Activated naive CD4-positive, alpha-beta T cell treated with anti-CD3 and anti-CD28 coated beads for 36 hours (primary cell): ENCODE results near the gene FCHSD2. TPM values are rescaled to one million over a fixed set of nuclear protein-coding genes. Genes with fewer than 3 reads are reported as not detected.
A peak's percentile ranks its signal among the peaks of the same experiment; 100 is the strongest.
"Not testable (repeated sequence)": the region's sequence is repeated elsewhere in the genome, so short reads cannot be mapped to it uniquely, and the experiment has no call there.

Experiments used
- CTCF ChIA-PET: fragments of 350-600 bp; sonication (Branson Sonifier 250); formaldehyde crosslinking; loops from one replicate; lab custom pipeline; 2021; ENCODE audit warnings: antibody characterized with exemption; lab: Charles Lee
- DNase-seq: peaks from one replicate; pipeline ENCODE4 v3.0.0-alpha.2; 2020
- H3K27ac Mint-ChIP-seq: one replicate; pipeline ENCODE4 v1.8.0; 2021; ENCODE audit warnings: mild to moderate bottlenecking, mixed read lengths
- H3K27me3 Mint-ChIP-seq: one replicate; pipeline ENCODE4 v1.8.0; 2021; ENCODE audit warnings: low read depth, mixed read lengths
- H3K36me3 Mint-ChIP-seq: one replicate; pipeline ENCODE4 v1.8.0; 2021; ENCODE audit warnings: low read depth, mixed read lengths
- H3K4me1 Mint-ChIP-seq: one replicate; pipeline ENCODE4 v1.8.0; 2021; ENCODE audit warnings: low read depth, mixed read lengths
- H3K4me3 Mint-ChIP-seq: one replicate; pipeline ENCODE4 v1.8.0; 2021; ENCODE audit warnings: mild to moderate bottlenecking, moderate library complexity, mixed read lengths
- H3K9me3 Mint-ChIP-seq: one replicate; pipeline ENCODE4 v1.8.0; 2021; ENCODE audit warnings: mixed read lengths
- intact Hi-C: fragments of 100-400 bp; cut with micrococcal nuclease; formaldehyde crosslinking; loops from one replicate; pipeline ENCODE4 v1.15.1; 2023
- total RNA-seq, 2 experiments: library from RNA; stranded (reverse); gene quantifications; one replicate each; pipeline ENCODE4 v1.2.3, GENCODE V29; 2021

The FCHSD2 gene
- total RNA-seq, 2 experiments from 2014 or later: 31.1 to 36.8 TPM

DNA sequence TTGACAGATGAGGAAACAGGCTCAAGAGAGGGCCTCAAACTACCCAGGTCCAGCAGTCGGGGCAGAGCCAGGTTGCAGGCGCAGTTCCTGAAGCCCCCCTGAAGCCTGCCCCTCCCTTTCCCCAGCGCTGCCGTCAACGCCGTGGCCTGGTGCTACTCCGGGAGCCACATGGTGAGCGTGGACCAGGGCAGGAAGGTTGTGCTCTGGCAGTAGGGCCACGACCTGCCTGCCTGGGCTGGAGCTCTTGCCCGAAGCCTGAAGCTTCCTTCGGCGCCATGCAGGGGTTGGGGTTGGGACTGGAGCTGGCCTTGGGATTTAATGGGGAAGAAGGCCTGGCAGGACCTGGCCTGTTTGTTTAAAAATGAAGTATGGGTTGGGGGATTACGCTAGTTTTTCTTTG is 312.9 kb downstream of the FCHSD2 start:
- Mint-ChIP-seq H3K36me3 (peaks cover 23% of the 10 kb centered on the region), H3K4me1 (peaks cover 5% of the 10 kb centered on the region), H3K9me3 (no peaks in the 10 kb centered on the region), H3K27ac (no peak overlapping the region), H3K4me3 (no peak overlapping the region), H3K27me3 (no peaks in the 10 kb centered on the region)
- intact Hi-C loops: no loop called here
- CTCF ChIA-PET: interaction anchor here (0.6 to 5.6 kb wide), 5 partner anchors 16 to 462 kb away, joined by 3 to 61 read pairs (median 4); no protein-coding TSS in a partner anchor
- DNase-seq: no peak

DNA sequence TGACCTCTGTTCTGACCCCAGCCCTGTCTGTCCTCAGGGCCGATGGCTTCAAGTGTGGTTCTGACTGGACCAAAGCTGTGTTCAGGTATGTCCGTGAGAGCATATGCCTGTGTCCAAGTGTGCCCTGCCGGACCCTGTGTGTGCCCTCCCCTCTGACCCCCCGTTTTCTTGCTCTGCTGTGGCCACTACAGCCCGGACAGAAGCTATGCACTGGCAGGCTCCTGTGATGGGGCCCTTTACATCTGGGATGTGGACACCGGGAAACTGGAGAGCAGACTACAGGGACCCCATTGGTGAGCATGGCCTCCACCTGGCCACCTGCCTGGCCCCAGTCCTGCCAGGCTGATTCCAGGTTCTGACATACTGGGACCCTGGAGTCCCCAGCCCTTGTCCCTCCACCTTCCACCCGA is 313.4 kb downstream of the FCHSD2 start:
- Mint-ChIP-seq H3K27me3 (no peaks in the 10 kb centered on the region), H3K4me1 (peaks cover 5% of the 10 kb centered on the region), H3K27ac (peak overlapping the region; percentile 18), H3K4me3 (no peak overlapping the region), H3K9me3 (no peaks in the 10 kb centered on the region), H3K36me3 (peaks cover 23% of the 10 kb centered on the region)
- CTCF ChIA-PET: interaction anchor here (0.6 to 5.6 kb wide), 3 partner anchors 19 to 349 kb away, joined by 4 to 61 read pairs (median 4); no protein-coding TSS in a partner anchor
- DNase-seq: no peak
- intact Hi-C loops: no loop called here

DNA sequence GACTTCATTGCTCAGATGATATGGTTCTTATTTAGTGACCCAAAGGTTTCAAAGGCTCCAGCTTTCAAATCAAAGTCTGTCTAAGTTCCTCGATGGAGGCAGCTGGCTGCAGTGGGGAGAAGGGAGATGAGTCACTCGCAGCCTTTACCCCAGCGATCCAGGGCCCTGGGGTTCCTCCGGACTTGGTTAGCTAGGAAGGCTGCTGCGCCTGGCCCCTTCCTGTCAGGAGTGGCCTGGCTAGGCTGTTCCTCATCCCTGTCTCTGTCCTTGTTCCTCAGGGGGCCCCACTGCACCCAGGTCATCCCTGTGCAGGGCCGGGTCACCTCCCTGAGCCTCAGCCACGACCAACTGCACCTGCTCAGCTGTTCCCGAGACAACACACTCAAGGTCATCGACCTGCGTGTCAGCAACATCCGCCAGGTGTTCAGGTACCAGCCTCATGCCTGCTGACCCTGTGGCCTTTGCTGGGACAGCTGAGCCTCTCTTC is 314.0 kb downstream of the FCHSD2 start:
- H3K4me3 Mint-ChIP-seq: no peak overlapping the region
- peaks cover 5% of the 10 kb centered on the region for H3K4me1 Mint-ChIP-seq
- intact Hi-C loops: no loop called here
- CTCF ChIA-PET: interaction anchor here (1.3 to 5.6 kb wide), 3 partner anchors 12 to 350 kb away, joined by 4 to 61 read pairs (median 6); no protein-coding TSS in a partner anchor
- no peaks in the 10 kb centered on the region for H3K9me3 Mint-ChIP-seq
- no peaks in the 10 kb centered on the region for H3K27me3 Mint-ChIP-seq
- H3K27ac Mint-ChIP-seq: peak overlapping the region; percentile 36
- no peak for DNase-seq
- peaks cover 24% of the 10 kb centered on the region for H3K36me3 Mint-ChIP-seq

DNA sequence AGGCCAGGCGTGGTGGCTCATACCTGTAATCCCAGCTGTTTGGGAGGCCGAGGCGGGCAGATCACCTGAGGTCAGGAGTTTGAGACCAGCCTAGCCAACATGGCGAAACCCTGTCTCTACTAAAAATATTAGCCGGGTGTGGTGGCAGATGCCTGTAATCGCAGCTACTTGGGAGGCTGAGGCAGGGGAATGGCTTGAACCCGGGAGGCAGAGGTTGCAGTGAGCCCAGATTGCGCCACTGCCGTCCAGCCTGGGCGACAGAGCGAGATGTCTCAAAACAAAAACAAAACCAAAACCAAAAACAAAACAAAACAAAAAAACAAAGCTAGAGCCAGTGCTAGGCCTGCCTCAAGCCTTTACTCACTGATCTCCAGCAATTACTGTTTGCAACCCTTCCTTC is 314.5 kb downstream of the FCHSD2 start:
- Mint-ChIP-seq H3K36me3 (peaks cover 25% of the 10 kb centered on the region), H3K27ac (peak overlapping the region; percentile 36)
- H3K4me1 Mint-ChIP-seq, DNase-seq, H3K4me3 Mint-ChIP-seq, H3K9me3 Mint-ChIP-seq, H3K27me3 Mint-ChIP-seq, intact Hi-C loops: not testable (repeated sequence)
- CTCF ChIA-PET: interaction anchor here (1.3 to 1.4 kb wide), 2 partner anchors 12 to 350 kb away, joined by 4 to 6 read pairs; no protein-coding TSS in a partner anchor

DNA sequence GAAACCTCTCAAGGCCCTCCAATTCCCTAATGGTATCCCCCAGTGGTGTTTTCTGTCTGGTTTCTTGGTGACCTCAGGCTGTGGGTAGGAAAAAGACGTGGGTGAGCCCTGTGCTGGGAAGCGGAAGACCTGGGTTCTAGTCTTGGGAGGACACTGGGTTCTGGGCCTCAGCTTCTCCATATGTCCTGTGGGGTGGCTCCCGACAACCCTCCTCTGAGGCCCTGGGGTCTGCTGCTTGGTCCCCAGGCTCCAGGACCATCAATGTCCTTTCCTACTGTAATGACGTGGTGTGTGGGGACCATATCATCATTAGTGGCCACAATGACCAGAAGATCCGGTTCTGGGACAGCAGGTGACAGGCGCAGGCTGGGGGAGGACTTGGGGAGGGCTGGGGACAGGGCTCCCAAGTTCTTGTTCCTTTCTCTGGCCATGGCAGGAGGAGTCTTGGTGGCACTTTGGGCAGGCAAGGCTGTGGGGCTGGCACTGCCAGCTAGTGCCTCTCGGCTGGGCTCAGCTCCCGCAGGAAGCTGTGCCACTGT is 315.1 kb downstream of the FCHSD2 start:
- peaks cover 7% of the 10 kb centered on the region for H3K4me1 Mint-ChIP-seq
- no peaks in the 10 kb centered on the region for H3K27me3 Mint-ChIP-seq
- H3K36me3 Mint-ChIP-seq: peaks cover 26% of the 10 kb centered on the region
- H3K4me3 Mint-ChIP-seq: no peak overlapping the region
- intact Hi-C loops: no loop called here
- no peak for DNase-seq
- H3K9me3 Mint-ChIP-seq: no peaks in the 10 kb centered on the region
- H3K27ac Mint-ChIP-seq: no peak overlapping the region
- CTCF ChIA-PET: interaction anchor here (1.3 to 1.5 kb wide), 3 partner anchors 11 to 351 kb away, joined by 3 to 6 read pairs (median 4); partner anchors contain the start of gene STARD10

DNA sequence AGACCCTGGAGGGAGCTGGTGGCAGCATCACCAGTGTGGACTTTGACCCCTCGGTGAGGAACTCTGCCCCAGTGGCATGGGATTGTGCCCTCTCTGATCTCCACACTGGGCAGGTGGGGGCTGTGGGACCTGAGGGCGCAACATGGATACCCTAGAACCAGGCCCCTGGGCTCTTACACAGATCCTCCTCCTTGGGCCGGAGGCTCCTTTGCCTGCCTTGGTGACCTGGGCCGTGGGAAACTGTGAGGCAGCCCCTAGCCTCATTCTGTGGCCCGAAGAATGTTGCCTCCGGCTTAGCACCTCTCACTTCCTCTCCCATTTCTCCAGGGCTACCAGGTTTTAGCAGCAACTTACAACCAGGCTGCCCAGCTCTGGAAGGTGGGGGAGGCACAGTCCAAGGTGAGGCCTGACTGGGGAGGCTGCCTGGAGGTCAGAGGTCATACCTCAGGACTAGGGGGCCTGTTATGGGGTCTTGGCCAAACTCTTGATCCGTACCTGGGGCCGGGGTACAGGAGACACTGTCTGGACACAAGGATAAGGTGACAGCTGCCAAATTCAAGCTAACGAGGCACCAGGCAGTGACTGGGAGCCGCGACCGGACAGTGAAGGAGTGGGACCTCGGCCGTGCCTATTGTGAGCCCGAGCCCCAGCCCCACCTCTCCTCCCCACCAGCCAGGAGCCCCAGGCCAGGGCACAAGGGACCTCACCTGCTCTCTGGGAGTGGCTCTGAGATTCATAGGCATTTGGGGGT is 315.8 kb downstream of the FCHSD2 start:
- Mint-ChIP-seq H3K4me3 (no peak overlapping the region), H3K27ac (no peak overlapping the region), H3K36me3 (peaks cover 24% of the 10 kb centered on the region), H3K9me3 (no peaks in the 10 kb centered on the region), H3K4me1 (peaks cover 4% of the 10 kb centered on the region), H3K27me3 (no peaks in the 10 kb centered on the region)
- intact Hi-C loops: no loop called here
- CTCF ChIA-PET: interaction anchor here (1.5 kb wide), 1 partner anchor 33 kb away, joined by 3 read pairs; the partner anchor contains the start of gene STARD10
- DNase-seq: no peak

DNA sequence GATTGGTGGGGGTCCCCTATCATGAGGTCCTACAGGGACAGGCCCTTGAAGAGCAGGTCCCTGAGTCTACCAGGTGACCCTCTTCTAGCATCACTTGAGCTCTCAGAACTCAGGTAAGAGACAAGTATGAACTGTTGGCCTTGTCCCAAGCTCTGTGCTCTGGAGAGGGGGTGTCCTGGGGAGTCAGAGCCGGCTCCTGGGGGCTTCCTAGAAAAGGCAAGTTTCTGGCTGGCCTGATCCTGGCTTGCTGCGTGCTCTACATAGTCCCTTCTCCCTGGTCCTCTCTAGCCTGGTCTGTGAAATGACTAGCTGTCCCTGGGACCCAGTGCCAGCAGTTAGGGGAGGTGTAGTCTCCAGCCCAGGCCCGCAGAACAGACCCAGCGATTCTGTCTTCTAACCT is 316.5 kb downstream of the FCHSD2 start:
- intact Hi-C loops: no loop called here
- Mint-ChIP-seq H3K36me3 (peaks cover 26% of the 10 kb centered on the region), H3K4me3 (no peak overlapping the region), H3K27ac (no peak overlapping the region), H3K4me1 (peaks cover 9% of the 10 kb centered on the region), H3K9me3 (no peaks in the 10 kb centered on the region), H3K27me3 (no peaks in the 10 kb centered on the region)
- no peak for DNase-seq
- CTCF ChIA-PET: interaction anchor here (1.5 kb wide), 1 partner anchor 32 kb away, joined by 3 read pairs; the partner anchor contains the start of gene STARD10

DNA sequence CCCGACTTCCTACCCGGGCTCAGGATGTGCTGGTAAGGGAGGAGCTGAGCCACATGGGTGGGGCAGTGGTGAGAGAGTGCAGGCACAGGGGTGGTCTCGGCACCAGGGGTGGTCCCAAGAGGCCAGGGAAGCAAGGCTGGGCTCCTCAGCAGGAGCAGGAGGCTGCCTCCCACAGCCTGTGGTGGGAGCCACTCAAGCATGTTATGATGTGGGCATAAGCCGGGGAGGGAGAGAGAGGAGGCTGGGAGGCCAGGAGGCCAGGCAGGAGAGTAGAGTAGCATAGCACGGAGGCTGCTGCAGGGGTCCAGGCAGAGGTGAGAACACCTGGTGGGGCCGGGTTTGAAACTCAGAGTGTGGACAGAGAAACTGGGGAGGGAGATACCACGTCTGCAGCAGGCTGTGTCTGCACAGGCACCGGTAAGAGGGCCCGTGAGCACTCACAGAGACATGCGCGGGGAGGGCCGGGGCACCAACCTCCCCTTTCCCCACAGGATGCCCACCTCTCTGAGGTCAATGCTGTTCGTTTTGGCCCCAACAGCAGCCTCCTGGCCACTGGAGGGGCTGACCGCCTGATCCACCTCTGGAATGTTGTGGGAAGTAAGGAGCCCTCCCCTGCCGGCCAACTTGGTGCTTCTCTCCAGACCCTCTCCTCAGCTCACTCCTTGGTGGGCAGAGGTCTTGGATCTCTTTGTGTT is 317.2 kb downstream of the FCHSD2 start:
- Mint-ChIP-seq H3K4me1 (peaks cover 11% of the 10 kb centered on the region), H3K36me3 (peaks cover 31% of the 10 kb centered on the region), H3K27ac (no peak overlapping the region), H3K4me3 (no peak overlapping the region), H3K9me3 (no peaks in the 10 kb centered on the region), H3K27me3 (no peaks in the 10 kb centered on the region)
- CTCF ChIA-PET: no interaction called here
- DNase-seq: no peak
- intact Hi-C loops: no loop called here

DNA sequence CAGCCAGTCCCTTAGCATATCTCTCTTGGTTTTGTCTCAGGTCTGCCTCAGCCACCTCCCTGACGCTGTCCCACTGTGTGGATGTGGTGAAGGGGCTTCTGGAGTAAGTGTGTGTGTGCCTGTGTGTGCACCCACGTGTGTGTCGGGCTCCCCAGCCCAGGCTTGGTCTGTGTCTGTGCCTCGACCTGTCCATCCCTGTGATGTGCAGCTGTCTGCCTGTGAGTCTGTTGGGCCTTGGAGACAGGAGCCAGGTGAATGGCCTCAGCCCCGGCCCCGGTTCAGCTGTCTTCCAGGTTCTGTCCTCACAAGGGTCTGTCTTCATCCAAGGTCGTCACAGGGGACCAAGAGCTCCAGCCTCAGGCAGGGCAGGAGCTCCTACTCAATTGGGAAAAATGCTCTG is 318.1 kb downstream of the FCHSD2 start:
- CTCF ChIA-PET: no interaction called here
- Mint-ChIP-seq H3K4me3 (no peak overlapping the region), H3K9me3 (no peaks in the 10 kb centered on the region), H3K27me3 (no peaks in the 10 kb centered on the region), H3K27ac (no peak overlapping the region), H3K4me1 (peaks cover 11% of the 10 kb centered on the region), H3K36me3 (peaks cover 31% of the 10 kb centered on the region)
- DNase-seq: no peak
- intact Hi-C loops: no loop called here

DNA sequence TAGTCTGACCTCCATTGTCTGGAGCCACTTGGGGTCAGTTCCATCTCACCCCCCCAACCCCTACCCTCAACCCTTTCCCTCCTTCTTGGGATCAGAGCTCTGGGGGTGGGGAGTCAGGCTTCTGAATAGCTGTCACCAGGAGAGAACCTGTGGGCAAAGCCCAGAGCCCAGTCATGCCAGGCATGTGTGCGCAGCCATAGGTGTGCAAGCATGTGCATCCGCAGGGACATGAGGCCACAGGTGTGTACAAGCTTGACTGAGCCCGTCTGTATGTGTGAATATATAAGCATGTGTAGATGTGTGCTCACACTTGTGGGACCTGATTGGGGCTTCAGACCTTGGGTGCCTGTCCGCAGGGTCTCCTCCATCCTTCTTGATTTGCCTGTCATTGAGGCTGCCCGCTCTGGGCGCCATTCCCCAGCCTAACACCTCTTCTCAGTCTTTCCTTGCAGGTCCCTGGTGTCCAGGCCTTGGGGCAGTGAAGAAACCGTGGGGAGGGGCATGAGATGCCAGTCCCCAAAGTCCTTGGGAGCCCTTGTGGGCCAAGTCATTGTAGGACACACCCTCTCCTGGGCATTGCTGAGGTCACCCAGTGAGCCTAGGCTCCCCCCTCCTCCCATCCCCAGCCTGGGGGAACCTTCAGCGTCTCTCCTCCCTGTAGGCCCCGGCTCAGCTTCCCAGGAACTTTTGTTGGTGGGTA is 318.9 kb downstream of the FCHSD2 start:
- Mint-ChIP-seq H3K4me3 (no peak overlapping the region), H3K27ac (no peak overlapping the region), H3K36me3 (peaks cover 27% of the 10 kb centered on the region), H3K27me3 (no peaks in the 10 kb centered on the region), H3K9me3 (no peaks in the 10 kb centered on the region), H3K4me1 (peaks cover 11% of the 10 kb centered on the region)
- intact Hi-C loops: no loop called here
- DNase-seq: no peak
- CTCF ChIA-PET: interaction anchor here (0.7 to 1.3 kb wide), 4 partner anchors 9 to 420 kb away, joined by 3 to 8 read pairs (median 3); no protein-coding TSS in a partner anchor

DNA sequence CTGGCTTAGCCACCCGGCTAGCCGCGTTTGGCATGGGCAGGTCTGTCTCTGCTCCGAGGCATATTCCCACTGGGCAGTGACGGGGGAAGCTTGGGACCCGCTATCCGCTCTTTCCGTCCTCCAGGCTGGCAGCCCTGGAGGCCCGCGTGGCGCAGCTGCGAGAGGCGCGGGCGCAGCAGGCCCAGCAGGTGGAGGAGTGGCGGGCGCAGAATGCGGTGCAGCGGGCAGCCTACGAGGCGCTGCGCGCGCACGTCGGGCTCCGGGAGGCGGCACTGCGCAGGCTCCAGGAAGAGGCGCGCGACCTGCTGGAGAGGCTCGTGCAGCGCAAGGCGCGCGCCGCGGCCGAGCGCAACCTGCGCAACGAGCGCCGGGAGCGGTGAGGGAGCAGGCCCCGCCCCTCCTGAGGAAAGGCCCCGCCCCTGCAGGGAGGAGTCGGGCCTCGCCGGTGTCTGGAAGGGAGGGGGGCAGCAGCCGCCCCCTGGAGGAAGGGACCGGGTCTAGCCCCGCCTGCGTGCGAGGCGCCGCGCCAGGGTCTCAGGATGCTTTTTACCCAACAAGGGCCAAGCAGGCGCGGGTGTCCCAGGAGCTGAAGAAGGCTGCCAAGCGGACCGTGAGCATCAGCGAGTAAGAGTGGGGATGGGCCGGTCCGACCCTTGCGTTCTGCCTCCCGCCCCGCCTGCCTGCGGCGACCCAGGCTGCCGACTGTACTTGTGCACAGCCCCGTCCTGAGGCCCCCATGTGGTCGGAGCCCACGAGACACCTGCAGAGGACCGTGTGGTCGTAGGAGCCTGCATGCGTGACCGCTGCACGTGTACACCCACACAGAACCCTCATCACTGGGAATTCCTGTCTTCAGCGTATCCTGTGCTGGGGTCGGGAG is 320.0 kb downstream of the FCHSD2 start:
- Mint-ChIP-seq H3K4me1 (peaks cover 11% of the 10 kb centered on the region), H3K36me3 (peaks cover 30% of the 10 kb centered on the region), H3K4me3 (peak overlapping the region; percentile 46), H3K27me3 (no peaks in the 10 kb centered on the region), H3K27ac (no peak overlapping the region), H3K9me3 (no peaks in the 10 kb centered on the region)
- intact Hi-C loops: loop anchor here (1.0 kb wide), 1 partner anchor 8 kb away; the partner anchor contains the start of gene ATG16L2
- CTCF ChIA-PET: interaction anchor here (1.0 to 1.3 kb wide), 3 partner anchors 10 to 422 kb away, joined by 3 to 8 read pairs (median 3); no protein-coding TSS in a partner anchor
- DNase-seq: peak; percentile 83
